ELR (cell line): ENCODE measurements around the gene FBXL17.
A peak's percentile ranks its signal among the peaks of the same experiment; 100 is the strongest.

Experiments
- DNase-seq: peaks from one replicate; pipeline ENCODE4 v3.0.0-alpha.2; 2015; ENCODE audit warnings: low read depth

The FBXL17 gene

GRCh38 chr5:107997338-107997980 is 384.4 kb downstream of the FBXL17 start:
- peak; percentile 30 for DNase-seq

GRCh38 chr5:107993341-107993740 is 388.6 kb downstream of the FBXL17 start:
- DNase-seq, result no peak

- DNase-seq, result no peak
Observed at GRCh38 chr5:107990881-107991810, 390.8 kb downstream of the FBXL17 start.

GRCh38 chr5:107985144-107985543 is 396.8 kb downstream of the FBXL17 start:
- DNase-seq, result no peak

GRCh38 chr5:107982703-107983425 is 399.0 kb downstream of the FBXL17 start:
- DNase-seq, result no peak

- peak; percentile 25 for DNase-seq
Observed at GRCh38 chr5:107980923-107981692, 400.8 kb downstream of the FBXL17 start.

- DNase-seq, result no peak
Observed at GRCh38 chr5:107979900-107980299, 402.0 kb downstream of the FBXL17 start.

- DNase-seq, result no peak
Observed at GRCh38 chr5:107979291-107979690, 402.6 kb downstream of the FBXL17 start.

GRCh38 chr5:107977550-107978071 is 404.3 kb downstream of the FBXL17 start:
- no peak for DNase-seq

- DNase-seq, result no peak
Observed at GRCh38 chr5:107975568-107975967, 406.3 kb downstream of the FBXL17 start.

- no peak for DNase-seq
Observed at GRCh38 chr5:107971846-107972245, 410.1 kb downstream of the FBXL17 start.

GRCh38 chr5:107969847-107970246 is 412.1 kb downstream of the FBXL17 start:
- peak; percentile 19 for DNase-seq

GRCh38 chr5:107968998-107969397 is 412.9 kb downstream of the FBXL17 start:
- DNase-seq, result peak; percentile 72

- DNase-seq, result peak; percentile 48
Observed at GRCh38 chr5:107968406-107968843, 413.5 kb downstream of the FBXL17 start.

GRCh38 chr5:107966201-107966600 is 415.7 kb downstream of the FBXL17 start:
- DNase-seq, result peak; percentile 53

GRCh38 chr5:107964722-107965121 is 417.2 kb downstream of the FBXL17 start:
- DNase-seq, result no peak

GRCh38 chr5:107959573-107960279 is 422.2 kb downstream of the FBXL17 start:
- DNase-seq, result no peak

- no peak for DNase-seq
Observed at GRCh38 chr5:107958861-107959260, 423.0 kb downstream of the FBXL17 start.

- no peak for DNase-seq
Observed at GRCh38 chr5:107958432-107958831, 423.5 kb downstream of the FBXL17 start.

GRCh38 chr5:107957051-107957450 is 424.8 kb downstream of the FBXL17 start:
- DNase-seq, result no peak

- DNase-seq, result no peak
Observed at GRCh38 chr5:107955321-107955720, 426.6 kb downstream of the FBXL17 start.
